ENCODE data around the gene EFNA4. TPM values are rescaled to one million over a fixed set of nuclear protein-coding genes. Genes with fewer than 3 reads are reported as not detected.

EFNA4 gene
- total and polyA plus RNA-seq, 9 of the 15 experiments (the other 6 are each of a cell fraction or from before 2014, with no cell fraction given) = 0.68 to 7.4 (median 6.1) TPM

DNA sequence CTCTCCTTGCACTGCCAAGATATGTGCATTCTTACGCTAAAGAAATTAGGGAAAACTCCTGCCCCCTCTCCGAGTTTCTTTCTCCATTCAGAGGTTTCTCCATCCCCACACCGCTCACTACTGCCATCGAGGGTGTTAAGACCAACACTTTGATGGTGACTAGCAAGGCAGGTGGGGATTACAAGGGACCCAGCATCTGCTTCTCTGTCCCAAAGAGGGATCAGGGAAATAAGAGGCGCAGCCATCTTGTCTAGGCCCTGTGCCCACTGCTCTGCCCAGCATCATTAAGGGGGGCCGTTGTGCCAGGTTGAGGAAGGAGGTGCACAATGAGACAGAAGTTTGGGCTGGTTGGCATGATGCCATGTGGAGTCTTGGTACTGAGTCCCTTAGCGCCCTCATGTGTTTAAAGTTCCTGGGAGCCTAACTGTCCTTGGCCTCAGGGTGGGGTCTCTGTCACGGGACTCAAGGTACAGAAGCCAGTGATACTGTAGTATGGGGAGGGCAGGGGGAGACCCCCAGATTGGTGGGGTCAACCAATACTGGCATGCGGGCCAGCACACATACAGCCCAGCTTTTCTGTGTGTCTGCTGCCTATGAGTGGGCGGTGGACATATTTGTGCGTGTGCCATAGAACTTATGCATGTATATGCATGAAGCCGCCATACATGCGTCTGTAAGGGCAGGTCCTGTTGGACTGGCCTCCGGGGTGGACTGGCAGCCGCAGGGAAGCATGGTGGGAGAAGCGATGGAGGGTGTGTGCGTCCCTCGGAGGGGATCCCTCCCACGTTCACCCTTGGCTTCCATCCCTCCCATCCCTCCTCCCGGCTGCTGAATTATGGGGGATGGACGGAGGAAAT lies 20.6 kb downstream of the EFNA4 start (continued):
- TF ChIP-seq SREBF2 (CRISPR knock-in tag; IDR thresholded peaks at IDR 0.05) = no peak
- TF ChIP-seq, protein P1, sequence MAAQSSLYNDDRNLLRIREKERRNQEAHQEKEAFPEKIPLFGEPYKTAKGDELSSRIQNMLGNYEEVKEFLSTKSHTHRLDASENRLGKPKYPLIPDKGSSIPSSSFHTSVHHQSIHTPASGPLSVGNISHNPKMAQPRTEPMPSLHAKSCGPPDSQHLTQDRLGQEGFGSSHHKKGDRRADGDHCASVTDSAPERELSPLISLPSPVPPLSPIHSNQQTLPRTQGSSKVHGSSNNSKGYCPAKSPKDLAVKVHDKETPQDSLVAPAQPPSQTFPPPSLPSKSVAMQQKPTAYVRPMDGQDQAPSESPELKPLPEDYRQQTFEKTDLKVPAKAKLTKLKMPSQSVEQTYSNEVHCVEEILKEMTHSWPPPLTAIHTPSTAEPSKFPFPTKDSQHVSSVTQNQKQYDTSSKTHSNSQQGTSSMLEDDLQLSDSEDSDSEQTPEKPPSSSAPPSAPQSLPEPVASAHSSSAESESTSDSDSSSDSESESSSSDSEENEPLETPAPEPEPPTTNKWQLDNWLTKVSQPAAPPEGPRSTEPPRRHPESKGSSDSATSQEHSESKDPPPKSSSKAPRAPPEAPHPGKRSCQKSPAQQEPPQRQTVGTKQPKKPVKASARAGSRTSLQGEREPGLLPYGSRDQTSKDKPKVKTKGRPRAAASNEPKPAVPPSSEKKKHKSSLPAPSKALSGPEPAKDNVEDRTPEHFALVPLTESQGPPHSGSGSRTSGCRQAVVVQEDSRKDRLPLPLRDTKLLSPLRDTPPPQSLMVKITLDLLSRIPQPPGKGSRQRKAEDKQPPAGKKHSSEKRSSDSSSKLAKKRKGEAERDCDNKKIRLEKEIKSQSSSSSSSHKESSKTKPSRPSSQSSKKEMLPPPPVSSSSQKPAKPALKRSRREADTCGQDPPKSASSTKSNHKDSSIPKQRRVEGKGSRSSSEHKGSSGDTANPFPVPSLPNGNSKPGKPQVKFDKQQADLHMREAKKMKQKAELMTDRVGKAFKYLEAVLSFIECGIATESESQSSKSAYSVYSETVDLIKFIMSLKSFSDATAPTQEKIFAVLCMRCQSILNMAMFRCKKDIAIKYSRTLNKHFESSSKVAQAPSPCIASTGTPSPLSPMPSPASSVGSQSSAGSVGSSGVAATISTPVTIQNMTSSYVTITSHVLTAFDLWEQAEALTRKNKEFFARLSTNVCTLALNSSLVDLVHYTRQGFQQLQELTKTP (IDR thresholded peaks at IDR 0.05; ENCODE audit: low read depth in 1 of 2, partially characterized antibody in 2 of 2) = no peak
- TF ChIP-seq GTF2F1 (IDR thresholded peaks at IDR 0.05; ENCODE audit: low read depth, low read length) = 0 out of 2 replicates have a peak, but pooled peaks have one; percentile 17
- no peak for TF ChIP-seq HDAC8 (tag; IDR thresholded peaks at IDR 0.05)
- no peak for TF ChIP-seq CBFA2T2 (conservative IDR thresholded peaks at IDR 0.05)
- TF ChIP-seq XRCC5 (IDR thresholded peaks at IDR 0.05; ENCODE audit: low read depth, low read length) = no peak
- TF ChIP-seq, protein P2, sequence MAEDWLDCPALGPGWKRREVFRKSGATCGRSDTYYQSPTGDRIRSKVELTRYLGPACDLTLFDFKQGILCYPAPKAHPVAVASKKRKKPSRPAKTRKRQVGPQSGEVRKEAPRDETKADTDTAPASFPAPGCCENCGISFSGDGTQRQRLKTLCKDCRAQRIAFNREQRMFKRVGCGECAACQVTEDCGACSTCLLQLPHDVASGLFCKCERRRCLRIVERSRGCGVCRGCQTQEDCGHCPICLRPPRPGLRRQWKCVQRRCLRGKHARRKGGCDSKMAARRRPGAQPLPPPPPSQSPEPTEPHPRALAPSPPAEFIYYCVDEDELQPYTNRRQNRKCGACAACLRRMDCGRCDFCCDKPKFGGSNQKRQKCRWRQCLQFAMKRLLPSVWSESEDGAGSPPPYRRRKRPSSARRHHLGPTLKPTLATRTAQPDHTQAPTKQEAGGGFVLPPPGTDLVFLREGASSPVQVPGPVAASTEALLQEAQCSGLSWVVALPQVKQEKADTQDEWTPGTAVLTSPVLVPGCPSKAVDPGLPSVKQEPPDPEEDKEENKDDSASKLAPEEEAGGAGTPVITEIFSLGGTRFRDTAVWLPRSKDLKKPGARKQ (CRISPR knock-in tag; IDR thresholded peaks at IDR 0.05) = no peak
- no peak for TF ChIP-seq ZNF695 (CRISPR knock-in tag; IDR thresholded peaks at IDR 0.05)
- TF ChIP-seq SMAD3 (CRISPR knock-in tag; conservative IDR thresholded peaks at IDR 0.05) = no peak
- TF ChIP-seq HSF4 (CRISPR knock-in tag; IDR thresholded peaks at IDR 0.05; ENCODE audit: borderline replicate concordance) = no peak
- no peak for TF ChIP-seq MECOM (CRISPR knock-in tag; IDR thresholded peaks at IDR 0.05)

Data from K562 (cell line).